ENCODE results near the gene PCGF2.
A peak's percentile ranks its signal among the peaks of the same experiment; 100 is the strongest.
"Not testable (repeated sequence)": the region's sequence is repeated elsewhere in the genome, so short reads cannot be mapped to it uniquely, and the experiment has no call there.

PCGF2 gene

DNA sequence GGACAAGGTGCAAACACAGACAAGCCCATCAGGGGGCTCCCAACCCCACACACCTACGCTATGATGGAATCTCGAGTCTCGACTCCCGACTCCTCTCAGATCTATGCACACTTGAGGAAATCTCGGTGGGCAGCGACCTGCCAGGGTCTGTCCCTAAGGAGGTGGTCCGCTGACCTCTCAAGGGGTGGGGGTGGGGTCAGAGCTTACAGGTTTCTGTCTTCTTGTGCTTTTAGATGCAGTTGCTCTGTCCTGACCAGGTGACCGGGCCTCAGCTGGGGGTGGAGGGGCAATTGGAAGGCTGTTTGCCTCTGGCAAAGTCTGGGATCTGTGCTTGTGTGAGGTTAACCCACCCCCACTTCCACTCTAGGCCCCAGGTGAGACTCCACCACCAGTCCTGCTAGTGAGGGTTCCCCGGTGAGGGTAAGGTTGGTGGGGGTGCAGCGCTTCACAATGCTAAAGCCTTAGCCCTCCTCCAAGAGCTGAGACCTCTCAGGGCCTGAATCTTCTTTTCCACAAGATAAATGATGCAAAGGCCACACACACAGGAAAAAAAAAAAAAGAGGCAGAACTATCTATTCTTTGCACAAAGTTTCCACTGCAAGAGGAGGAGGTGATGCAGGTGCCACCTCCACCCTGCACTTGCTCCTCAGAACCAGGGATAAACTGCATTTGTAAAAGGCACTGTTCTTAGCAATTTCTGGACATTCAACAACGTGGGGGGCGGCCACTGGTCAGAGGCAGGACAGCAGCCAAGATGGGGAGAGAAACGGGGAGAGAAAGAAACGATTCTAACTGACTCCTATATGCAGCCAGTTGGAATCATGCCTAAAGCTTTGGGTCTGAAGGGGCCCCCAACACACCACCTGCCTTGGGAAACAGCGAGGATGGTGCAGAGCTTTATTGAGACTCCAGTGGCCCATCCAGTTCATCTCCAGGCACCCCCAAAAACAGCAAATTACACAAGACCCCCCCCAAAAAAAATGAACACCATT is 13.9 kb downstream of the PCGF2 start:
- DNase-seq: no peak

DNA sequence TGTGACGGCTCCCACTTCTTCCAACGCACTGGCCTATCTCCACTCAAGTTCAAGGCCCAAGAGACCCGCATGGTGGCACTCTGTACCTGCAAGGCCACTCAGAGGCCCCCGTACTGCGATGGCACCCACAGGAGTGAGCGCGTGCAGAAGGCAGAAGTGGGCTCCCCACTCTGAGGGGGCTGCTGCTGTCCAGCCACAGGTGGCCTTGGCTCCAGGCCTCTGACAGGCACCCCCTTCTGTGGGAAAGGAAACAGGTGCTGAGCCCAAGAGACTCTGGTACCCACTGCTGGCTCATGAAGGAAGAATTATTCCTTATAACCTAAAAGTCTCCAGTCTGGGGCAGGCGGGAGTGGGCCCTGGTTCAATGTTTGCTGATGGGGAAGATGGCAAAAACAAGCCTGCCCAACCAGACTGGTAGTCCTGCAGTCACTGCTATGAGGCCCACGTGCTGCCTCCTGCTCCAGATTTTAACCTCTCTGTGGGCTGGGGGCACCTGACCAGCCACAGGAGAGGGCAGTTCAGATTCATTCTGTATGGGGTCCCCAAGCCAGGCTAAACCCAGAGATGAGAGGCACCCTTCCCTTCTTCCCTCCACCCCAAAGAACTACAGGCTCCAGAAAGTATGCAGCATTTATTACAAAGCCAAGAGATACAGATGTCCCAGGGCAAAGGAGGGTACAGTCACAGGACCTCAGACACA is 14.7 kb downstream of the PCGF2 start:
- no peak for DNase-seq

DNA sequence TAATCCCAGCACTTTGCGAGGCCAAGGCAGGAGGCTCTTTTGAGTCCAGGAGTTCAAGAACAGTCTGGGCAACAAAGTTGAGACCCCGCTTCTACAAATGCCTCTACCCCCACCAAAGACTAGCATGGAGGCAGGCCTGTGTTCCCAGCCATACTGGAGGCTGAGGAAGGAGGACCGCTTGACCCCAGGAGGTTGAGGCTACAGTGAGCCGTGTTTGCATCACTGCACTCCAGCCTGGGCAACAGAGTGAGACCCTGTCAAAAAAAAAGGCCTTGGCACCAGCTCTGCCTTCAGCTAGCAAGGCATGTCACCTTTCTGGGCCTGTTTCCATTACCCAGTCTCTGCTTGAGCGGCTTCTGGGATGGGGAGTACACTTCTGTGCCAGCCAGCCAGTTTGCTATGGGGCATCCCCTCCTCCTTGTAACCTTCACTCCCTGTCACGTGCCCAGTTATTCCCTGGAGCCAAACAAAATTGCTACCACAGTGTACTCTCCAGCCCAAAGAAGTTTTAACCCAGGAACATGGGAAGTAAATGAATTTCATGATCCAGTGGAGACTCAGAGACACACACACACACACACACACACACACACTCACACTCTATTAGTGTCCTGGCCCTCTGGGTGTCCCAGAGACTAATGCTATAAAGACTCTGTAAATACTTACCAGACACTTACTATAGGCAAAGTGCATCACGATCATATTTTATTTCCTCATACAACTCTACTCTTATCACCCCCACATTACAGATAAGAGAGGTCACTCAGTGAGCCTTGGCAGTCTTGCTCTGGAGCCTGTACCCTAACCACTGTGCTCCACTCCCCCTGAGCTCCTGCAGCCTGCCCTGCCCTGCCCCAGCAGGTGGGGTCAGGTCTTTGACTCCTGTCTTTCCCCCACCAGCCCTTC is 15.5 kb downstream of the PCGF2 start:
- DNase-seq: no peak

- DNase-seq: no peak
These were observed 16.4 kb downstream of the PCGF2 start for GRCh38 chr17:38731526-38732294.

DNA sequence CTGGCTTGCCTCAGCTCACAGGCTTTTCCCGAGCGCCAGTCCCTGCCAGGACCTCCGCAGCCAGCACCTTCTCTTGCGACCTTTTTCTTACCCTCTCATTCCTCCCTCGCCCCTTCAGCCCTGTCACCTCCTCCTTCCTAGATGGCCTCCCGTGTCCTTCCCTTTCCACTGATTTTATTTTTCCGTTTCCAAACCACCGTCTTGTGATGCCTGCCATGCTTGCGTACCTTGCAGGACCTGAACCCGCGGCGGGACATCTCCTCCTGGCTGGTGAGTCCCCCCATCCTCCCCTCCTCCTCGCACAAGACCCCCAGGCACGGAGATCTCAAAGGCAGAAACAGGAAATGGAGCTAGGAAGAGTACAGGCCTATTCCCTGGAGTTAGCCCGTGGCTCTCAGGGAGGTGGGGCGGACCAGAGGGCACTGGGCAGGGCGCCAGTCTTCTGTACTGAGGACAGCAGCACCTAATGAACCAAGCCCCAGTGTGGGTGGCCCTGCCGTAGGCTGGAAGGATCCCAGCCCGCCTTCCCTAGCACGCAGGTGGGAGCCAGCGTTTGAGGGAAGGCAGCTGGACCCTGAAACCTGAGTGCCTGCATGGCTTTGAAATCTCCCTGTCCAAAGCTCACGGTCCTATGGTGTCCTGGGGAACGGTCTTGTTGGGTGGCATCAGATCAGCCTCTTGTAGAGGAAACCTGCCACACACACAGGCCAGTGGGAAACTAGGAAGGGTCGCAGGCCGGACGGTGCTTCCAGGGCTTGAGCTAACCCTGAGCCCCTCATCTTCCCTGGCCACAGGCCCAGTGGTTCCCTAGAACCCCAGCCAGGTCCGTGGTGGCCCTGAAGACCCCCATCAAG is 17.4 kb downstream of the PCGF2 start:
- DNase-seq: no peak

- peak; percentile 86 for DNase-seq
These were observed 18.1 kb downstream of the PCGF2 start, which contains the start of gene CISD3 for GRCh38 chr17:38729886-38730525. Gene CISD3 (plus strand): TSS chr17:38730341. CDS start chr17:38730359, 18 bp downstream.

DNA sequence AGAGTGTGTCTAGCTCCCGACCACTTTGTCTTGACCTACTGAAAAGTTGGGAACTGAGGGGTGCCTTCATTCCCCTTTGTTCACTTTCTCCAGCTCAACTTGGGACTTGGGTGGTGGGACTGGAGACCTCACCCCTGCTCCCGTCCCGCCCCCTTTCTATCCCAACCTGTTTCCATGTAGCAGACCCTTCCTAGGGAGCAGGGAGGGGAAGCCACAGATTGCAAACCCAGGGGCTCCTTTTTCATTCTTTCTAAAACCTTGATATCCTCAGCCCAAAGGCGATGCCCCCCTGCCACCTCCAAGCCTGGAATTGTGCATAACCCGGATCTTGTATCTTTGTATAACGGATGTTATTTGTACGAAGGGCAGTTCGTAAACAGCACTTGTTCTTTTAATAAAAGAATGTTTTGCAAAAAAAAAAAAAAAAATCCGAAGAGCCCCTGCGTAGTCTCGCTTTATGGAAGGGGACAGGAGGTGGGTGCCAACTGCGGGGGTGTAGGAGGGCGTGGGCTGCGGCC is 18.7 kb downstream of the PCGF2 start:
- DNase-seq: no peak

DNA sequence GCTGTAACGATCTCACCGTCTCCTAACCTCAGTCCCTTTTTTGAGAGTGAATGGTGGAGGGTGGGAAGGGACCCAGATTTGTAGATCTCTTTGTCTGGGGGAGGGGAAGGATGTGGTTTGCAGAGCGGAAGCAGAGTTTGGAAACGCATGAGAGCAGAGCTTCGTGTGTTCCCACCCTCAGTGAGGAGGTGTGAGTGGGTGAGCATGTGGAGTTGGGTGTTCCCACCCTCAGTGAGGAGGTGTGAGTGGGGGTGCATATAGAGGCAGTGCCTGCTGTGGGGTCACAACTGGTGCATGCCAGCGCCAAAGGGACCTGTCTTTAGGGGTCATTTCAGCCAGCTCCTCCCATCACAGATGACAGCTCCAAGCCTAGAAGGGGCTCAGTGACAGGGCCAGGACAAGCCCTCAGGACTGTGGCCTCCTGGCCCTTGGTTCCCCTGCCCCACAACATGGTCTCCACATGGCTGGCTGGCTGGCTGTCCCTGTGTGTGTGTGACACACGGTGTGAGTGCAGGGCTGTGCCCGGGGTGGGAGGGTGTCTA is 19.8 kb downstream of the PCGF2 start:
- DNase-seq: no peak

DNA sequence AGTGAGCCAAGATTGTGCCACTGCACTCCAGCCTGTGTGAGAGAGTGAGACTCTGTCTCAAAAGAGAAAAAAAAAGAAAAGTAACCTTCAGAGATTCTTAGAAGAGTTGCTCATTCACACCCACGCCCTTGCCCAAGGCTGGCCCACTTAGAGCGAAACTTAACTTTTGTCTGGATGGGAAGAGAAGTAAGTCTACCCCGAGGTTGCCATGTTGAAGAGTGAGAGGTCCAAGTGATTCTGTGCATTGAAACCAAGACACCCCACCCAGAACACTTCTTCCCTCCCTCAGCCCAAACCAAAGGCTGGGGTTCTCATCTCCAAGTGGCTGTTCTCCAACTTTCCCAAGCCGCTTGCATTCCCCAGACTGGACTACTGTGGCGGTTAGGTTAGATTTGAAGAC is 20.4 kb downstream of the PCGF2 start:
- DNase-seq: no peak

- DNase-seq: not testable (repeated sequence)
These were observed 22.0 kb downstream of the PCGF2 start for GRCh38 chr17:38726145-38726544.

DNA sequence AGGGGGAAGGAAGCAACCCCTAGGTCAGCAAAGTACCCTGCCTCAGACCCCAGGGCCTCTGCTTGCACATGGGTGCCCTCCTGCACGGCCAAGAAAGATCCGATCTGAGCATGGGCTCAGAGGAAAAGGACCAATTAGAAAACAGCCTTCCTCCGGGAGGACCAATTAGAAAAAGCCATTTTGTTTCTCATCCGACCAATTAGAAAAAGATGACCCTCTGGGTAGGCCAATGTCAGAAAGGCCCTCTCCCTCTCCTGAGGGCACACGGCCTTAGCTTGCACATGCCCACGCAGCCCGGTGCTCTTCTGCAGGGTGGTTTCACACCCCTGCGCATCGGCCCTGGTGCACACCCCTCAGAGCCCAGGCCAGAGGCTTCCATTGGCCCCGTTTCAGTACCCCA is 23.1 kb downstream of the PCGF2 start:
- DNase-seq: no peak

DNA sequence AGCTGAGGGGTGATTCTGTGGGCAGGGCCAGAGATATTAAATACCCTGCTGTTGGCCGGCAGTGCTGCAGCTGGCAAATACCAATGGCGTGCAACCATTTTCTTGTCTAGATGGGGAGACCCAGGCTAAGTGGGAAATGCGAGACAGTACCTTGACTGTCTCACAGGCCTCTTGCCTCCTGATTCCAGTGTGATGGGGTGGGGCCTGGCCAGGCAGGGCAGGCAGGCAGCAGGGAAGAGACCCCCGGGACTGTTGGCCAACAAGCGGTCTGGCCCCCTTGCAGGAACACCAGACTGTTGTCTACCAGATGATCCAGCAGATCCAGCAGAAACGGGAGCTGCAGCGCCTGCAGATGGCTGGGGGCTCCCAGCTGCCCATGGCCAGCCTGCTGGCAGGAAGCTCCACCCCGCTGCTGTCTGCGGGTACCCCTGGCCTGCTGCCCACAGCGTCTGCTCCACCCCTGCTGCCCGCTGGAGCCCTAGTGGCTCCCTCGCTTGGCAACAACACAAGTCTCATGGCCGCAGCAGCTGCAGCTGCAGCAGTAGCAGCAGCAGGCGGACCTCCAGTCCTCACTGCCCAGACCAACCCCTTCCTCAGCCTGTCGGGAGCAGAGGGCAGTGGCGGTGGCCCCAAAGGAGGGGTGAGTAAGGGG is 23.7 kb downstream of the PCGF2 start:
- DNase-seq: peak; percentile 86

DNA sequence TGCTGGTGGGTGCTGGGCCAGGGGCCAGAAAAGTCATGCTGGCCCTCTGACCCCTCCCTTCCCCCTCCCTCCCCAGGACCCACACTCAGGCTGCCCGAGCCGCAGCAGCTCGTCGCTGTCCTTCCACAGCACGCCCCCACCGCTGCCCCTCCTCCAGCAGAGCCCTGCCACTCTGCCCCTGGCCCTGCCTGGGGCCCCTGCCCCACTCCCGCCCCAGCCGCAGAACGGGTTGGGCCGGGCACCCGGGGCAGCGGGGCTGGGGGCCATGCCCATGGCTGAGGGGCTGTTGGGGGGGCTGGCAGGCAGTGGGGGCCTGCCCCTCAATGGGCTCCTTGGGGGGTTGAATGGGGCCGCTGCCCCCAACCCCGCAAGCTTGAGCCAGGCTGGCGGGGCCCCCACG is 26.3 kb downstream of the PCGF2 start:
- no peak for DNase-seq

GRCh38 chr17:38720941-38721340 is 27.2 kb downstream of the PCGF2 start:
- DNase-seq: no peak

GRCh38 chr17:38719943-38720641 is 28.0 kb downstream of the PCGF2 start:
- no peak for DNase-seq

DNA sequence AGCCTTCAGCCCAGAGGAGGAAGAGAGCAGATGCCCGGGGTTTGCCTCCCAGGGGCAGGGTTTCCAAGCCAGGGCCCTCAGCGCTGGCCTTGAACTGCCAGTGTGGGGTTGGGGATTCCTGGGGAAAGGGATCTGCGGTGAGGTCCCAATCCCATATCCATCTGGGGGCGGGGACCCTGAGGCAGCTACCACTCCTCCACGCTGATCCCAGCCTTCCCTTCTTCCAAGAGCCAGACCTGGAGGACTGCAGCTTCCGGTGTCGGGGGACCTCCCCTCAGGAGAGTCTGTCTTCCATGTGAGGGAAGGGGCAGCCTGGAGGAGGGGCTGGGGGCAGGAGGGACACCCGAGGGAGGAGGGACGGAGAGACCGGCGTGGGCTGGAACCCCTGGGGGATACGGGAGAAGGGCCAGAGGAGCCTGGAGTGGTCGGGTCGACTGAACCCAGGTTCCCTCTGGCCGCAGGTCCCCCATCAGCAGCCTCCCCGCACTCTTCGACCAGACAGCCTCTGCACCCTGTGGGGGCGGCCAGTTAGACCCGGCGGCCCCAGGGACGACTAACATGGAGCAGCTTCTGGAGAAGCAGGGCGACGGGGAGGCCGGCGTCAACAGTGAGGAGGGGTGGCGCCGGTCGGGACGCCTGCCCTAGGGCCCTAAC is 28.7 kb downstream of the PCGF2 start:
- no peak for DNase-seq

- DNase-seq: no peak
These were observed 30.9 kb downstream of the PCGF2 start for GRCh38 chr17:38717139-38717745.

Measured in right forelimb (tissue), 1 donor.